Left hindlimb (tissue), 1 donor: ENCODE results near the gene RBM18.

ENCODE experiments used
- DNase-seq: peaks from one replicate; pipeline ENCODE4 v3.0.0-alpha.2; 2018

RBM18 gene

GRCh38 chr9:122201641-122202040 lies 63.0 kb downstream of the RBM18 start:
- DNase-seq, result no peak

- DNase-seq, result no peak
Observed at GRCh38 chr9:122200960-122201595, 63.6 kb downstream of the RBM18 start.

GRCh38 chr9:122197882-122198281 lies 66.8 kb downstream of the RBM18 start:
- no peak for DNase-seq

GRCh38 chr9:122197426-122197825 lies 67.2 kb downstream of the RBM18 start:
- no peak for DNase-seq

- no peak for DNase-seq
Observed at GRCh38 chr9:122195875-122196274, 68.8 kb downstream of the RBM18 start.

- DNase-seq, result no peak
Observed at GRCh38 chr9:122193651-122194050, 71.0 kb downstream of the RBM18 start.

GRCh38 chr9:122192914-122193525 lies 71.6 kb downstream of the RBM18 start:
- no peak for DNase-seq

- DNase-seq, result no peak
Observed at GRCh38 chr9:122192261-122192875, 72.3 kb downstream of the RBM18 start.

GRCh38 chr9:122191584-122191983 lies 73.1 kb downstream of the RBM18 start:
- no peak for DNase-seq

GRCh38 chr9:122190597-122191381 lies 73.9 kb downstream of the RBM18 start:
- no peak for DNase-seq

- no peak for DNase-seq
Observed at GRCh38 chr9:122188369-122188768, 76.3 kb downstream of the RBM18 start.
